Measurements from ENCODE around the gene PDZD4. TPM values are rescaled to one million over a fixed set of nuclear protein-coding genes. Genes with fewer than 3 reads are reported as not detected.

The PDZD4 gene
- total RNA-seq, 1 experiment from 2014 or later: 120 TPM

- TF ChIP-seq FOXP1 (CRISPR knock-in tag; IDR thresholded peaks at IDR 0.05; ENCODE audit: borderline replicate concordance): no peak
- no peak for TF ChIP-seq ZNF671 (CRISPR knock-in tag; IDR thresholded peaks at IDR 0.05)
- no peak for TF ChIP-seq FOXP4 (CRISPR knock-in tag; IDR thresholded peaks at IDR 0.05)
- TF ChIP-seq SOX15 (CRISPR knock-in tag; IDR thresholded peaks at IDR 0.05): no peak
These were observed 53.7 kb downstream of the PDZD4 start (continued) for GRCh38 chrX:153776611-153777045.

DNA sequence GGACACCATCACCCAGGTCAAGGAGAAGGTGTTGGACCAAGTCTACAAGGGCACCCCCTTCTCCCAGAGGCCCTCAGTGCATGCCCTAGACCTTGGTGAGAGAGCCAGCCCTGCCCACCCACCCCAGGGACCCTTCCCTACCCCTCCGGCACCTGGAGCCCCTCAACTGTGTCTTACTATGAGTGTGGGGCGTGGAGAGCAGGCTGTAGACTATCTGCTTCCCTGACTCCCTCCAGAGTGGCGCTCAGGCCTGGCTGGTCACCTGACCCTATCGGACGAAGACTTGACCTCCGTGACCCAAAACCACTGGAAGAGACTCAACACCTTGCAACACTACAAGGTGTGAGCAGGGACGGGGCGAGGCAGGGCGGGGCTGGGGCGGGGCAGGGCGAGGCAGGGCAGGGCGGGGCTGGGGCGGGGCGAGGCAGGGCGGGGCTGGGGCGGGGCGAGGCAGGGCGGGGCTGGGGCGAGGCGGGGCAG is 54.2 kb downstream of the PDZD4 start:
- ChIA-PET CTCF (no interaction called here), POLR2A (no interaction called here)
- Mint-ChIP-seq H3K36me3 (no peaks in the 10 kb centered on the region), H3K4me3 (no peak overlapping the region), H3K9me3 (no peaks in the 10 kb centered on the region), H3K27me3 (ENCODE audit: low read depth) (no peaks in the 10 kb centered on the region), H3K4me1 (no peaks in the 10 kb centered on the region; the same call in 1 of the 2 replicates), H3K27ac (no peak overlapping the region)
- no peak for ATAC-seq
- no peak for DNase-seq (ENCODE audit: low spot score)
- no peak for TF ChIP-seq ESRRA (CRISPR knock-in tag; IDR thresholded peaks at IDR 0.05; ENCODE audit: borderline replicate concordance)
- TF ChIP-seq ARID4B (CRISPR knock-in tag; IDR thresholded peaks at IDR 0.05; ENCODE audit: borderline replicate concordance): no peak
- TF ChIP-seq ZNF423 (CRISPR knock-in tag; IDR thresholded peaks at IDR 0.05): no peak
- TF ChIP-seq ZNF416 (CRISPR knock-in tag; IDR thresholded peaks at IDR 0.05): no peak
- no peak for TF ChIP-seq ZNF138 (CRISPR knock-in tag; conservative IDR thresholded peaks at IDR 0.05)

DNA sequence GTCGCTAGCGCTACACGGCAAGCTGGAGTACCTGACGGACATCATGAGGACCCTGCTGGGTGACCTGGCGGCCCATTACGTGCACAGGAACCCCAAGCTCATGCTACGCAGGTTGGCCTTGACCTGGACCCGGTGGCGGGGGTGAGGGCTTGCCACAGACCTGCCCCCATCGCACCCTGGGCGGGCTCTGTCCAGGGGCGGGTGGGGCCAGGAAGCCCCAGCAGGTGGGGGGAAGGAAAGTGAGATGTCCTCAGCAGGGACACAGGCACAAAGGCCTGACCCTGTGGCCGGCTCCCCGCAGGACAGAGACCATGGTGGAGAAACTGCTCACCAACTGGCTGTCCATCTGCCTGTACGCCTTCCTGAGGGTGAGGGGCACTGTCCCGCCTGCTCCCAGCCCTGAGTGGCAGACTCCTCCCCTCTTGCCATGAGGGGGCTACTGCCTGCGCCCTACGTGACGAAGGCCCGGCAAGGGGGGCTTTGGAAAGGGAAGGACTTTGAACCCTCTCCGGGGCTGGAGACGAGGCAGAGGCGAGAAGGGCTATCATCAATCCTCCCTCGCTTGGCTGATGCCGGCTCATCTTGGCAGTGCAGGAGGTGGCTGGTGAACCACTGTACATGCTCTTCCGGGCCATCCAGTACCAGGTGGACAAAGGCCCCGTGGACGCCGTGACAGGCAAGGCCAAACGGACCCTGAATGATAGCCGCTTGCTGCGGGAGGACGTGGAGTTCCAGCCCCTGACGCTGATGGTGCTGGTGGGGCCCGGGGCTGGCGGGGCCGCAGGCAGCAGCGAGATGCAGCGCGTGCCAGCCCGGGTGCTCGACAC is 54.8 kb downstream of the PDZD4 start:
- ATAC-seq: no peak
- Mint-ChIP-seq H3K4me1 (no peaks in the 10 kb centered on the region; the same call in 1 of the 2 replicates), H3K4me3 (no peak overlapping the region), H3K27ac (no peak overlapping the region), H3K9me3 (no peaks in the 10 kb centered on the region), H3K36me3 (no peaks in the 10 kb centered on the region), H3K27me3 (ENCODE audit: low read depth) (no peaks in the 10 kb centered on the region)
- CTCF ChIA-PET: no interaction called here
- no peak for DNase-seq (ENCODE audit: low spot score)
- POLR2A ChIA-PET: no interaction called here
- TF ChIP-seq NFATC4 (CRISPR knock-in tag; IDR thresholded peaks at IDR 0.05): no peak
- TF ChIP-seq EMX1 (CRISPR knock-in tag; IDR thresholded peaks at IDR 0.05): no peak
- TF ChIP-seq HMGXB4 (CRISPR knock-in tag; IDR thresholded peaks at IDR 0.05): no peak
- no peak for TF ChIP-seq ZNF317 (CRISPR knock-in tag; IDR thresholded peaks at IDR 0.05; ENCODE audit: borderline replicate concordance, low read depth)
- TF ChIP-seq ZNF121 (CRISPR knock-in tag; IDR thresholded peaks at IDR 0.05): no peak
- TF ChIP-seq, protein P1, sequence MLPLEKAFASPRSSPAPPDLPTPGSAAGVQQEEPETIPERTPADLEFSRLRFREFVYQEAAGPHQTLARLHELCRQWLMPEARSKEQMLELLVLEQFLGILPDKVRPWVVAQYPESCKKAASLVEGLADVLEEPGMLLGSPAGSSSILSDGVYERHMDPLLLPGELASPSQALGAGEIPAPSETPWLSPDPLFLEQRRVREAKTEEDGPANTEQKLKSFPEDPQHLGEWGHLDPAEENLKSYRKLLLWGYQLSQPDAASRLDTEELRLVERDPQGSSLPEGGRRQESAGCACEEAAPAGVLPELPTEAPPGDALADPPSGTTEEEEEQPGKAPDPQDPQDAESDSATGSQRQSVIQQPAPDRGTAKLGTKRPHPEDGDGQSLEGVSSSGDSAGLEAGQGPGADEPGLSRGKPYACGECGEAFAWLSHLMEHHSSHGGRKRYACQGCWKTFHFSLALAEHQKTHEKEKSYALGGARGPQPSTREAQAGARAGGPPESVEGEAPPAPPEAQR (CRISPR knock-in tag; IDR thresholded peaks at IDR 0.05): no peak
- no peak for TF ChIP-seq SMAD3 (CRISPR knock-in tag; IDR thresholded peaks at IDR 0.05; ENCODE audit: borderline replicate concordance)
- TF ChIP-seq CBFB (CRISPR knock-in tag; IDR thresholded peaks at IDR 0.05; ENCODE audit: low read depth): no peak
- TF ChIP-seq, protein P2, sequence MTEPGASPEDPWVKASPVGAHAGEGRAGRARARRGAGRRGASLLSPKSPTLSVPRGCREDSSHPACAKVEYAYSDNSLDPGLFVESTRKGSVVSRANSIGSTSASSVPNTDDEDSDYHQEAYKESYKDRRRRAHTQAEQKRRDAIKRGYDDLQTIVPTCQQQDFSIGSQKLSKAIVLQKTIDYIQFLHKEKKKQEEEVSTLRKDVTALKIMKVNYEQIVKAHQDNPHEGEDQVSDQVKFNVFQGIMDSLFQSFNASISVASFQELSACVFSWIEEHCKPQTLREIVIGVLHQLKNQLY (CRISPR knock-in tag; IDR thresholded peaks at IDR 0.05): no peak
- TF ChIP-seq NFE2L1 (CRISPR knock-in tag; IDR thresholded peaks at IDR 0.05): no peak
- TF ChIP-seq TEAD4 (CRISPR knock-in tag; IDR thresholded peaks at IDR 0.05): no peak
- TF ChIP-seq MYBL2 (CRISPR knock-in tag; IDR thresholded peaks at IDR 0.05): no peak
- no peak for TF ChIP-seq CREM (CRISPR knock-in tag; IDR thresholded peaks at IDR 0.05)
- TF ChIP-seq FOXK1 (CRISPR knock-in tag; IDR thresholded peaks at IDR 0.05): no peak

Data from WTC11 (cell line).